ENCODE results near the gene SLC39A5. TPM values are rescaled to one million over a fixed set of nuclear protein-coding genes. Genes with fewer than 3 reads are reported as not detected.

The SLC39A5 gene
- total and polyA plus RNA-seq, 2 of the 13 experiments (the other 11 are each of a cell fraction or from before 2014, with no cell fraction given), result 59.7 to 101 TPM

DNA sequence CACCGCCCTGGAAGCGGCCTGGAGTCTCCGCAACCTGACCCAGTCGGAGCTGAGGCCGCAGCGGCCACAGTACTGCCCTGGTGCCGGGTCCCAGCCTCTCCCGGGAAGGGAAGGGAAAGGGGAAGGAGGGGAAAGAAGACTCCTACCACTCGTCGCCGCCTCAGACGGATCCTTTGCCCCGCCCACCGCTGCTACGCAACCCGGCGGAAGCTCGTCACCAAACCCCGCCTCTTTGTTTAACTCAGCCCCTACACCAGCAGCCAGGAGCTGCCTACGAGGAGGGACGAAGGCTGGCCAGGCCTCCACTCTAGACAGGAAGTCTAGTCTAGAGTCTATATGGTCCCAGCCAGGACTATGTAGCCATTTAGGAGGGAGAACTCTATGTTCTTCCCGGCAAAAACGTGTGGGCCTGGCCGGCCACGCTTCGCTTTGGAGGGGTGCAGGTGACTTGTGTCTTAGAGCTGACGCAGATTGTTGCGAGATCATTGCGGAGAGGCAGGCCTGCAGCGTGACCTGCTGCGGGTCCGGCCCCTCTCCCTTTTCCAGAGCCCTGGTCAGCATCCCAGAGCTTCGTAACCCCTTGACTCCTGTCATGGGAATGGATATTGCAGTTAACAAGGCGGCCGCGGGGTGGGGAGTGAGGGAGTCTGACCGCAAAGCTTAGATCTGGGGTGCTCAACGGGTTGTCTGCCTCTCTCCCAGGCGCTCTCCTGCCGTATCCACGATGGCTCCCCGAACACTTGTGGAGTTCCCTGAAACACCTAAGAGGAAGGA lies 7.9 kb upstream of the SLC39A5 start, which contains the start of gene RNF41 (continued):
- TF ChIP-seq TCF12 (IDR thresholded peaks at IDR 0.05) (no peak), TCF12 (CRISPR knock-in tag; IDR thresholded peaks at IDR 0.05) (no peak), ISX (CRISPR knock-in tag; conservative IDR thresholded peaks at IDR 0.05) (no peak), PHB2 (IDR thresholded peaks at IDR 0.05; ENCODE audit: partially characterized antibody) (no peak), ZNF136 (CRISPR knock-in tag; IDR thresholded peaks at IDR 0.05; ENCODE audit: low read depth) (peak; percentile 82; the same call in 1 of the 2 replicates), REL (CRISPR knock-in tag; conservative IDR thresholded peaks at IDR 0.05) (no peak), ZNF143 (CRISPR knock-in tag; IDR thresholded peaks at IDR 0.05) (0 out of 2 replicates have a peak, but pooled peaks have one; percentile 28), ZNF441 (CRISPR knock-in tag; IDR thresholded peaks at IDR 0.05; ENCODE audit: borderline replicate concordance) (peak; percentile 64; the same call in 1 of the 2 replicates), SOX5 (CRISPR knock-in tag; IDR thresholded peaks at IDR 0.05; ENCODE audit: borderline replicate concordance) (peak; percentile 56; the same call in 1 of the 2 replicates), SNAPC2 (CRISPR knock-in tag; IDR thresholded peaks at IDR 0.05) (no peak), SMC3 (IDR thresholded peaks at IDR 0.05; ENCODE audit: low read length) (no peak), ZNF569 (CRISPR knock-in tag; IDR thresholded peaks at IDR 0.05; ENCODE audit: borderline replicate concordance) (no peak), ZNF235 (CRISPR knock-in tag; IDR thresholded peaks at IDR 0.05; ENCODE audit: borderline replicate concordance) (no peak), SMAD1 (CRISPR knock-in tag; IDR thresholded peaks at IDR 0.05; ENCODE audit: borderline replicate concordance, low read depth) (no peak), ZNF549 (CRISPR knock-in tag; IDR thresholded peaks at IDR 0.05) (no peak), RELA (CRISPR knock-in tag; IDR thresholded peaks at IDR 0.05) (no peak; the same call in 1 of the 2 replicates), GTF2F1 (IDR thresholded peaks at IDR 0.05; ENCODE audit: low read length) (no peak), SP140L (CRISPR knock-in tag; IDR thresholded peaks at IDR 0.05; ENCODE audit: borderline replicate concordance) (0 out of 2 replicates have a peak, but pooled peaks have one; percentile 45), ZC3H4 (CRISPR knock-in tag; IDR thresholded peaks at IDR 0.05; ENCODE audit: borderline replicate concordance) (no peak), ZNF326 (CRISPR knock-in tag; IDR thresholded peaks at IDR 0.05; ENCODE audit: borderline replicate concordance) (no peak), ZNF383 (CRISPR knock-in tag; IDR thresholded peaks at IDR 0.05; ENCODE audit: borderline replicate concordance) (no peak), RFX5 (IDR thresholded peaks at IDR 0.05; ENCODE audit: low read depth, low read length) (0 out of 2 replicates have a peak, but pooled peaks have one; percentile 21), ZNF607 (CRISPR knock-in tag; IDR thresholded peaks at IDR 0.05; ENCODE audit: borderline replicate concordance) (0 out of 2 replicates have a peak, but pooled peaks have one; percentile 74), SPEN (CRISPR knock-in tag; IDR thresholded peaks at IDR 0.05; ENCODE audit: low read depth) (peak; percentile 44)
- TF ChIP-seq, protein P1, sequence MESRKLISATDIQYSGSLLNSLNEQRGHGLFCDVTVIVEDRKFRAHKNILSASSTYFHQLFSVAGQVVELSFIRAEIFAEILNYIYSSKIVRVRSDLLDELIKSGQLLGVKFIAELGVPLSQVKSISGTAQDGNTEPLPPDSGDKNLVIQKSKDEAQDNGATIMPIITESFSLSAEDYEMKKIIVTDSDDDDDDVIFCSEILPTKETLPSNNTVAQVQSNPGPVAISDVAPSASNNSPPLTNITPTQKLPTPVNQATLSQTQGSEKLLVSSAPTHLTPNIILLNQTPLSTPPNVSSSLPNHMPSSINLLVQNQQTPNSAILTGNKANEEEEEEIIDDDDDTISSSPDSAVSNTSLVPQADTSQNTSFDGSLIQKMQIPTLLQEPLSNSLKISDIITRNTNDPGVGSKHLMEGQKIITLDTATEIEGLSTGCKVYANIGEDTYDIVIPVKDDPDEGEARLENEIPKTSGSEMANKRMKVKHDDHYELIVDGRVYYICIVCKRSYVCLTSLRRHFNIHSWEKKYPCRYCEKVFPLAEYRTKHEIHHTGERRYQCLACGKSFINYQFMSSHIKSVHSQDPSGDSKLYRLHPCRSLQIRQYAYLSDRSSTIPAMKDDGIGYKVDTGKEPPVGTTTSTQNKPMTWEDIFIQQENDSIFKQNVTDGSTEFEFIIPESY (CRISPR knock-in tag; IDR thresholded peaks at IDR 0.05), result no peak
- TF ChIP-seq, protein P2, sequence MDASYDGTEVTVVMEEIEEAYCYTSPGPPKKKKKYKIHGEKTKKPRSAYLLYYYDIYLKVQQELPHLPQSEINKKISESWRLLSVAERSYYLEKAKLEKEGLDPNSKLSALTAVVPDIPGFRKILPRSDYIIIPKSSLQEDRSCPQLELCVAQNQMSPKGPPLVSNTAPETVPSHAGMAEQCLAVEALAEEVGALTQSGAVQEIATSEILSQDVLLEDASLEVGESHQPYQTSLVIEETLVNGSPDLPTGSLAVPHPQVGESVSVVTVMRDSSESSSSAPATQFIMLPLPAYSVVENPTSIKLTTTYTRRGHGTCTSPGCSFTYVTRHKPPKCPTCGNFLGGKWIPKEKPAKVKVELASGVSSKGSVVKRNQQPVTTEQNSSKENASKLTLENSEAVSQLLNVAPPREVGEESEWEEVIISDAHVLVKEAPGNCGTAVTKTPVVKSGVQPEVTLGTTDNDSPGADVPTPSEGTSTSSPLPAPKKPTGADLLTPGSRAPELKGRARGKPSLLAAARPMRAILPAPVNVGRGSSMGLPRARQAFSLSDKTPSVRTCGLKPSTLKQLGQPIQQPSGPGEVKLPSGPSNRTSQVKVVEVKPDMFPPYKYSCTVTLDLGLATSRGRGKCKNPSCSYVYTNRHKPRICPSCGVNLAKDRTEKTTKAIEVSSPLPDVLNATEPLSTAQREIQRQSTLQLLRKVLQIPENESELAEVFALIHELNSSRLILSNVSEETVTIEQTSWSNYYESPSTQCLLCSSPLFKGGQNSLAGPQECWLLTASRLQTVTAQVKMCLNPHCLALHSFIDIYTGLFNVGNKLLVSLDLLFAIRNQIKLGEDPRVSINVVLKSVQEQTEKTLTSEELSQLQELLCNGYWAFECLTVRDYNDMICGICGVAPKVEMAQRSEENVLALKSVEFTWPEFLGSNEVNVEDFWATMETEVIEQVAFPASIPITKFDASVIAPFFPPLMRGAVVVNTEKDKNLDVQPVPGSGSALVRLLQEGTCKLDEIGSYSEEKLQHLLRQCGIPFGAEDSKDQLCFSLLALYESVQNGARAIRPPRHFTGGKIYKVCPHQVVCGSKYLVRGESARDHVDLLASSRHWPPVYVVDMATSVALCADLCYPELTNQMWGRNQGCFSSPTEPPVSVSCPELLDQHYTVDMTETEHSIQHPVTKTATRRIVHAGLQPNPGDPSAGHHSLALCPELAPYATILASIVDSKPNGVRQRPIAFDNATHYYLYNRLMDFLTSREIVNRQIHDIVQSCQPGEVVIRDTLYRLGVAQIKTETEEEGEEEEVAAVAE (CRISPR knock-in tag; IDR thresholded peaks at IDR 0.05; ENCODE audit: borderline replicate concordance), result peak; percentile 71; the same call in 1 of the 2 replicates

Data from HepG2 (cell line).